HG03378 (cell line): ENCODE measurements around the gene KDM4C.

Source experiments
- ATAC-seq: cut with Tn5 transposase; IDR thresholded peaks from one replicate; pipeline ENCODE4 v1.9.1; 2021; ENCODE audit warnings: mild to moderate bottlenecking, moderate library complexity; ENCODE audit not compliant: unreplicated experiment

Gene KDM4C

DNA sequence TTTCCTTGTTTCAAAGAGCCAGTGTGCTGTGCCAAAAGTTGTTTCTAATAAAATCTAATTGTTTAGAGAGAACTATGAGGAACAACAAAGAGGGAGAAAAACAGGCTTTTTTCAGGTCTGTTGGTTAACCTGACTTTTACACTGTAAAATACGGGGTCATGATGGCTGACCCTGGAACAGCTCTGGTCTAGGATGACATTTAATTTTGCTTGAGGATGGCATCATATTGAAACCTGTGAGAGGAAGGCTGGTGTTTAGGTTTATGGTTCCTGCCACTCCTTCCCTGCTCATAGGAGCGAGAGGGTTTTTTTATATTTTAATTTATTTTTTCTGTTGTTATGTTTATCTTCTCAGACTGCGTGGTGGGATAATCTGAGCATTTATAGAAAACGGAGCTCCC is 327.6 kb downstream of the KDM4C start:
- no peak for ATAC-seq

DNA sequence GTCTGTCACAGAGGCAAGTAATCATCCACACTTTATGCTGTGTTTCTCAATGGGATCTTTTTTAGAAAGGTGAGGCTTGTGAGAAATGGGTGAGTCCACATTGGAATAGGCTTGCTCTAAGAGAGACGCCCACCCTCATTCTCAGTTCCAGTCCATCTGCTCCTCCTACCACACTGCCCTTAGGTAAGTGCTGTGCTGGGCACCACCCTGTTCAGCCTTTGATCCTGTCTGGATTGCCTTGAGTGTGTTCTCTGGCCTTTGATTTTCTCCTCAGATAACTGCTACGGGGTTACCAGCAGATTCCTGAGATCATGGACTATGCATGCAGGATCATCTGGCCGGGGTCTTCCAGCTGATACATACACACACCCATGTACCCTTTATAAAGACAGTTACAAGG is 328.6 kb downstream of the KDM4C start:
- no peak for ATAC-seq

- no peak for ATAC-seq
Measured at GRCh38 chr9:7088611-7089010, 330.8 kb downstream of the KDM4C start.

GRCh38 chr9:7089406-7090193 is 331.8 kb downstream of the KDM4C start:
- no peak for ATAC-seq

DNA sequence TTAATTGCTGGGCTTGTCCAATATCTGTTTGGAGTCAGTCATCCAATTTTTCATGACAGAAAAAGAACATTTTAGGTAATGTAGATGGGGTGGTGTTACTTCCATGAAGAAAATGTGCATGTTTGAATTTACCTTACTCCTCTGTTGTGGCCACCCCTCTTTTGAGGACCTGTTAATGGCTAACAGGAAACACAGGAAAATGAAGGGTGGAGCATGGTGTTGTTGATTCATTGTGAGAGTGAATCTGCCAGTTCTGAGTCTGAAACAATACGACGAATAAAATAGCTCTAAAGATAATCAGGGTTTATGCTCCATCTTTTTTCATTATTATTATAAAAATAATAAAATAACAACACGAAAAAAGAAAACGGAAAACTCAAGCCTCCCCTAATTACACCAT is 335.3 kb downstream of the KDM4C start:
- ATAC-seq = no peak

DNA sequence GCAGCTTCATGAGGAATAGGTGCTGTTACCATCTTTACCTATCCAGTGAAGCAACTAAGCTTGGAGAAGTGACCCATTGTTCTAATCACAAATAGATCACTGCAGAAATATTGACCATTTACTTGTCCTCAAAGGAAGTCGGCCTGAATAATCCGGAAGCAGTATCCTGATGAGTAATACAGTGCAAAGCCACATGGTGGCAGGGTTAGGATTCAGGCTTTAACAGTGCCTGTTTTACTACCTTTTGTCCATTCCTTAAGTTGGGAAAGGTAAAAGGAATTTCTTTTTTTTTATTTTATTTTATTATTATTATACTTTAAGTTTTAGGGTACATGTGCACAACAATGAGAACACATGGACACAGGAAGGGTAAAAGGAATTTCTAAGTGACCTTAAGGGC is 336.3 kb downstream of the KDM4C start:
- ATAC-seq = no peak

DNA sequence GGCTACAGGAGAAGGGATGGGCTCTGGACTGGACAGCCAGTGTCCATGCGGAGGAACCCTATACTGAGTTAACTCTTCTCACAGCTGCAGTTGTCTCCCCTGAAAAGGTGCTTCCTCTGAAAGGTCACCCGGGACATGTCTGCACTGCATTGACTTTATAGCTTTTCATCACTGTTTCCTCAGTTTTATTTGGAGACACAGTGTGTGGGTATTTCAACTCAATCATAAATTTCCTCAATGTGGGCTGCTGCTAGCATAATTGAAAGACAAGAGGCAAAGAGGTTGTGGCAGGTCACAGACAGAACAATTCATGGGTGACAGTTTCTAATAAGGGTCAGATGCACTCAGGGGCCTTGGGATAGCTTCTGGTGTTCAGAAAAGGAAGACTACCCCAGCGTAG is 336.8 kb downstream of the KDM4C start:
- peak; percentile 14 for ATAC-seq

DNA sequence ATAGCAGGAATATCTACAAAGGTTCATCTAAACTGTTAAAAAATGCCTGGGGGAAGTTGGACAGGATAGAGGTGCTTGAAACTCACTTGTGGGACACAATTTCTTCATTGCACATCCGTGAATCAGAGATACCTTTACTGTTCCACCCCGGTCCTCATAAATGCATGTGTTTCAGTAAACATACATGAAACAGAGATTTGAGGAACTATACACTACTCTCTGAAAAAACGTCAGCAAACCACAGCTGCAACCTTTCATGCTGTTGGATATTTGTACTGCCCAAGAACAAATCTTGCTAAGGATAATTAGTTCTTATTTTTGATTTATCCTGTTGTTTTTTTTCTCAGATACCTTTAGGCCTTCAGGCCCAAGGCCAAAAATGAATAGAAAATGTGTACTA is 337.3 kb downstream of the KDM4C start:
- peak; percentile 50 for ATAC-seq

DNA sequence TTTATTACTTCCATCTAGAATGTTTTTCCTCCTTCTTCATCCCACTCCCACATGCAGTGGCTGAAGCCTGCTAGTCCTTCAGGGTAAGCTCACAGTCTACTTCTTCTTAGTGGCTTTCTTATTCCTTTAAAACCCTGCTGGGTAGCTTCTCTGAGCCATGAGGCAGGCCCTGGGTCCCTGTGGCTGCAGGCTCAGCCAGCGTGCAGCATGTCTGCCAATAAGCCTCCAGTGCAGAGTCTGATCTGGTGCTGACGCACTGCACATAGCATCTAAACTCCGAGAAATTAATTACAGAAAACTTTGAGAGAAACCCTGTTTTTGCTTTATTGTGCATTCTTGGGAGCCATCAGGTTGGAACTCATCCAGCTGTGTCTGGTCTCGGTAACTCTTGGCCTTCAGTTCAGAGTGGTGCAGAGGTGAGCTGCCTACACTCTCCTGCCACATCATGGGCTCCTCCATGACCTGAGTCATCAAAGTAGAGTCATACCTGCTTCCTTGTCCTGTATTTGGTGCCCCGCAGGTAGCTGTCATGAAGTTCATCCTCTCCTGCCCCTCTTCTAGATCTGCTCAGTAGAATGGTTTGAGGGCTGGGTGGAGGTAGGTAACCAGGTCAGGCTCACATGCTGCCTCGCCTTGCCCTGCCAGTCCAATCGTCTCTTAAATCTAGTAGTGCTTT is 339.4 kb downstream of the KDM4C start:
- no peak for ATAC-seq

- no peak for ATAC-seq
Measured at GRCh38 chr9:7097785-7098752, 340.3 kb downstream of the KDM4C start.

DNA sequence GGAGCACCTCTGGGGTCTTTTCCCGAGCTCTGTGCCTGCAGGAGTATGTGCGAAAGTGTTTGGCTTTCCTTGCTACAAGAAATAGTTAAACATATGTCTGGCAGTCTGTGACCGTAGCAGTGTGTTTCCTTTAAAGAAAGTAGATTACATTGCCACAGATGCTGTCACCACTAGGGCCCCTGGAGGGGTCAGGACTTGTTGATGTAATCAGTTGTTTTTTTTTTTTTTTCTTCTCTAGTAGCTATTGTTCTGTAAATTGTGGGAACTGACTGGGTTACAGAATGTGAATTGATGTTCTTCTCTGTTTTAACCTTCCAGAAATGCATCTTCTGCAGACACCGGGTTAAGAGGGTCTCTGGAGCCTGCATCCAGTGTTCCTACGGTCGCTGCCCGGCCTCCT is 345.6 kb downstream of the KDM4C start:
- ATAC-seq = no peak

DNA sequence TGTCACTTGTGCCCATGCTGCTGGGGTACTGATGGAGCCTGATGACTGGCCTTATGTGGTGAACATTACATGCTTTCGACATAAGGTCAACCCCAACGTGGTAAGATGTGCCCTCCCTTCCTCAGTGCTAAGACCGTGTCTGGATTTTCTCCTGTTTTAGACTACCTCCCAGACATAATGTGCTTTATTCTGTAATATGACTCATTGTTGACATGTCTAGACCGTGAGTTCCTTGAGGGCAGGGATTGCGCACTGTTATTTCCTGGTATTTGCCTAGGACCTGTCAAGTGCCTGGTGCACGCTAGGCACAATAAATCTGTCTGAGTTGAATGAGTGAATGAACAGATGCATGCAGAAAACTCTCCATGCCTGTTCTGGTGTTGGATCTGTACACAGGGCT is 346.0 kb downstream of the KDM4C start:
- ATAC-seq = no peak

GRCh38 chr9:7104625-7105024 is 346.9 kb downstream of the KDM4C start:
- ATAC-seq = no peak

- no peak for ATAC-seq
Measured at GRCh38 chr9:7105095-7105494, 347.3 kb downstream of the KDM4C start.

- ATAC-seq = no peak
Measured at GRCh38 chr9:7108936-7109335, 351.2 kb downstream of the KDM4C start.

GRCh38 chr9:7111413-7111812 is 353.6 kb downstream of the KDM4C start:
- ATAC-seq = no peak

DNA sequence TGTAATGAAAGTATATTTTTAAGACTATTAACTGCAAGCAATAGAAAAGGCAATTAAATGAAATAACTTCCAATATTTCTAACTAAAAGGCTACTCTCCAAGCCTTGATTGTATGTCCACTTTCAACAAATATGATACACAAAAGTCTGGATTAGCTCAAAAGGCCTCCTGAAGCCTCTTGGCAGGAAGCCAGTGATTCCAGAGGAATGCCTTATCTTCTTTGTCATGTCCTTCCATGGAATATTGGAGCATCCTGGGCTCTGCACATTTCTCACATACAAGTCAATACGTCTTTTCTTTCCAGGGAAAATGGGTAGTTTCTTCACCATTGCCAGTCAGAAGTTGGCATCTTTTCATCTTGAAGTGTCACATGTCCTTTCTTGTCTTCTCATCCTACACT is 357.8 kb downstream of the KDM4C start:
- no peak for ATAC-seq

DNA sequence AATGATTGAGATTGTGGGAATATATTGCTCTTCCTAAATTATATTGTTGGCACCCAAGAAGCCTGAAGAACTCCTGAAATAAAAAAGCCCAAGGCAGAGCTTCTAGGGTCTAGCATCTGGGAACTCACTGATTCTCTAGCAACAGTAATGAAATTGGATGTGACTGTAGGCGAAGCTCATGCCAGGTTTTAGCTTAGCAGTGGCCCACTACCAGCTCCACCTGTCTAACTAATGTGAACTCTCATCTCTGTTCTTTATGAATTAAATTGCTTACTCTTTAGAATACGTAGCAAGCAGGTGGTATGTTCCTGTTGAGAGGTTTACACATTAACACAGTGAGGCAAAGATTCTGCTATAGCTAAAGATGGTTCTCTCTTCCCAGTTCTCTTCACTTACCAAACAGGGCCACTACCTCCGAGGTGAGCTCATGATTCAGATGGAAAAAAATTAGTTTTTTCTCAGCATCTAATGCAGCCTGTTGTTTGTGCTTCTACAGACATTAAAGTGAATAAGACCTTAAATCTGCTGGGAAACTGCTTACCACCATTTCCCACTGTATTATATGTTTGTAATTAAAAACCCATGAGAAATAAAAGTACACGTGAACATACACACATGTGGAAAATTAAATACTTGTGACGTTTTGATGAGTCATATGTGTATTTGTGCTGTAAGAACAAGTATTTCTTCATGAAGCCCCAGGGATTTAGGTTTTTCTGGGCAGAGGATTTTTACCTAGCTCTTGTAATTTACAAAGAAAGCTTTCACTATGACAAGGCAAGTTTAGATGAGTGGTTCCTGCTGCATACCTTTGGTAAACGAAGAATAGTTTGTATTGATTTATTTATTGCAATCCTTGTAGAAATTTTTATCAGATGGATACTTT is 360.1 kb downstream of the KDM4C start:
- ATAC-seq = peak; percentile 78

- peak; percentile 34 for ATAC-seq
Measured at GRCh38 chr9:7118633-7119032, 360.9 kb downstream of the KDM4C start.

- no peak for ATAC-seq
Measured at GRCh38 chr9:7119612-7120011, 361.8 kb downstream of the KDM4C start.
